HCT116 (cell line): ENCODE data around the gene ARL13B.

ENCODE experiments used
- CEBPB ChIP-seq: IDR thresholded peaks from 2 replicates; pipeline ENCODE4 v1.6.1; 2012; ENCODE audit warnings: low read depth
- CTCF ChIP-seq, 3 experiments: fragments of 200-600 bp in 1 of 3; sonication (generic) in 1 of 3; IDR thresholded peaks in 2 of 3; conservative IDR thresholded peaks in 1 of 3; 2 replicates each; pipeline ENCODE4 v1.5.1; 2012 to 2017; ENCODE audit warnings: low read depth in 2 of 3, low read length in 2 of 3, antibody characterized with exemption in 1 of 3, borderline replicate concordance in 1 of 3, control low read depth in 1 of 3, mild to moderate bottlenecking in 1 of 3, mixed read lengths in 1 of 3, mixed run types in 1 of 3, moderate library complexity in 1 of 3; ENCODE audit not compliant: insufficient read depth in 1 of 3
- EGR1 ChIP-seq: IDR thresholded peaks from 2 replicates; pipeline ENCODE4 v1.6.1; 2012; ENCODE audit warnings: low read depth
- ELF1 ChIP-seq: IDR thresholded peaks from 2 replicates; pipeline ENCODE4 v1.6.1; 2012; ENCODE audit warnings: low read depth, borderline replicate concordance
- EZH2 ChIP-seq: fragments of 200-600 bp; sonication (generic); IDR thresholded peaks from 2 replicates; pipeline ENCODE4 v1.6.1; 2017; ENCODE audit warnings: antibody characterized with exemption, mixed run types
- EZH2phosphoT487 ChIP-seq: fragments of 200-600 bp; IDR thresholded peaks from 2 replicates; pipeline ENCODE4 v1.6.1; 2018; ENCODE audit warnings: antibody characterized with exemption, borderline replicate concordance
- JUND ChIP-seq: IDR thresholded peaks from 2 replicates; pipeline ENCODE4 v1.6.1; 2012
- MAX ChIP-seq: IDR thresholded peaks from 2 replicates; pipeline ENCODE4 v1.6.1; 2012
- POLR2A ChIP-seq: IDR thresholded peaks from 2 replicates; pipeline ENCODE4 v1.7.0; 2011; ENCODE audit warnings: borderline replicate concordance; ENCODE audit not compliant: insufficient read depth, insufficient read length; ENCODE audit errors: extremely low read depth
- POLR2AphosphoS5 ChIP-seq: IDR thresholded peaks from 2 replicates; pipeline ENCODE4 v1.6.1; 2011; ENCODE audit warnings: mild to moderate bottlenecking, low read depth, low read length, moderate library complexity
- RAD21 ChIP-seq: IDR thresholded peaks from 2 replicates; pipeline ENCODE4 v1.6.1; 2012; ENCODE audit warnings: low read depth, mild to moderate bottlenecking
- REST ChIP-seq: IDR thresholded peaks from 2 replicates; pipeline ENCODE4 v1.6.1; 2012; ENCODE audit warnings: low read depth
- SP1 ChIP-seq: IDR thresholded peaks from 2 replicates; pipeline ENCODE4 v1.6.1; 2012; ENCODE audit warnings: low read depth
- SRF ChIP-seq: IDR thresholded peaks from 2 replicates; pipeline ENCODE4 v1.6.1; 2012; ENCODE audit warnings: low read depth

GRCh38 chr3:93969997-93970396, 10.0 kb upstream of the ARL13B start:
- TF ChIP-seq CTCF (IDR thresholded peaks at IDR 0.05 in 2 of 3, conservative IDR thresholded peaks at IDR 0.05 in 1 of 3; ENCODE audit: borderline replicate concordance in 1 of 3, insufficient read depth in 1 of 3, low read depth in 2 of 3, low read length in 2 of 3), result no peak
- no peak for TF ChIP-seq SRF
- no peak for TF ChIP-seq EZH2
- no peak for TF ChIP-seq RAD21
- TF ChIP-seq REST, result no peak
- no peak for TF ChIP-seq EGR1
- TF ChIP-seq ELF1, result no peak
- no peak for TF ChIP-seq SP1
- no peak for TF ChIP-seq POLR2A
- TF ChIP-seq POLR2AphosphoS5, result no peak
- no peak for TF ChIP-seq MAX
- TF ChIP-seq CEBPB, result no peak
- TF ChIP-seq EZH2phosphoT487, result no peak
- no peak for TF ChIP-seq JUND
